OCI-LY7 (cell line): ENCODE data around the gene ISLR2.

ENCODE experiments used
- EZH2phosphoT487 ChIP-seq: fragments of 200-600 bp; sonication (generic); IDR thresholded peaks from 2 replicates; pipeline ENCODE4 v1.6.1; 2018; ENCODE audit warnings: low read depth, borderline replicate concordance, mild to moderate bottlenecking, mixed run types, antibody characterized with exemption, low read length, moderate library complexity, mixed read lengths
- TF ChIP-seq, protein P1 (sequence below): fragments of 200-600 bp; sonication (generic); conservative IDR thresholded peaks from 2 replicates; pipeline ENCODE4 v1.5.1; 2014; ENCODE audit warnings: mild to moderate bottlenecking, antibody characterized with exemption, low read length, moderate library complexity, mixed read lengths

DNA sequence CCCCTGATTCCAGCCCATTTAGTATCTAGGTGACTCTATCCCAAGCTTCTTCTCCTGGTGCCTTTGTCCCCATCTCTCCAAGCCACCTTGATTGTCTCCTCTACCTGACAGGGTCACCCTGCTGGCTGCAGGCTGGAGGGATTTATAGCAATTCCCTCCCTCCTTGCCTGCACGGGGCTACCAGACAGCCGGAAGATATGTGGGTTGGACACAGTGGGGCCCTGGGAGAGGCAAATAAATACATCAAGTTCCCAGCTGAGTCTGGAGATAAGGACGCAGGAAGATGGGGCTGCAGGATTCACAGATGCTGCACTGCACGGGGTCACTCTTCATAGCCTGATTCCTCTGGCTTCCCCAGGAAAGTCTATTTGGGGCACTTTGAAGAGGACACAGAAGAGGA is 9.3 kb upstream of the ISLR2 start:
- TF ChIP-seq, protein P1, sequence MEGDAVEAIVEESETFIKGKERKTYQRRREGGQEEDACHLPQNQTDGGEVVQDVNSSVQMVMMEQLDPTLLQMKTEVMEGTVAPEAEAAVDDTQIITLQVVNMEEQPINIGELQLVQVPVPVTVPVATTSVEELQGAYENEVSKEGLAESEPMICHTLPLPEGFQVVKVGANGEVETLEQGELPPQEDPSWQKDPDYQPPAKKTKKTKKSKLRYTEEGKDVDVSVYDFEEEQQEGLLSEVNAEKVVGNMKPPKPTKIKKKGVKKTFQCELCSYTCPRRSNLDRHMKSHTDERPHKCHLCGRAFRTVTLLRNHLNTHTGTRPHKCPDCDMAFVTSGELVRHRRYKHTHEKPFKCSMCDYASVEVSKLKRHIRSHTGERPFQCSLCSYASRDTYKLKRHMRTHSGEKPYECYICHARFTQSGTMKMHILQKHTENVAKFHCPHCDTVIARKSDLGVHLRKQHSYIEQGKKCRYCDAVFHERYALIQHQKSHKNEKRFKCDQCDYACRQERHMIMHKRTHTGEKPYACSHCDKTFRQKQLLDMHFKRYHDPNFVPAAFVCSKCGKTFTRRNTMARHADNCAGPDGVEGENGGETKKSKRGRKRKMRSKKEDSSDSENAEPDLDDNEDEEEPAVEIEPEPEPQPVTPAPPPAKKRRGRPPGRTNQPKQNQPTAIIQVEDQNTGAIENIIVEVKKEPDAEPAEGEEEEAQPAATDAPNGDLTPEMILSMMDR, result no peak
- no peak for TF ChIP-seq EZH2phosphoT487
